PC-9 (cell line): Measurements from ENCODE around the gene ADAMTS8. TPM values are rescaled to one million over a fixed set of nuclear protein-coding genes. Genes with fewer than 3 reads are reported as not detected.

Experiments used
- BruUV-seq: library from RNA; stranded (reverse); fragments of 400-500 nt; replicated peaks from 2 replicates; lab custom pipeline; 2021; lab: Mats Ljungman, UMichigan
- CTCF ChIA-PET: fragments of 300-600 bp; sonication (Branson Sonifier 250); formaldehyde crosslinking; loops from one replicate; lab custom pipeline; 2022; ENCODE audit warnings: antibody characterized with exemption; lab: Charles Lee
- POLR2A ChIA-PET: fragments of 300-600 bp; sonication (Branson Sonifier 250); formaldehyde crosslinking; loops from one replicate; lab custom pipeline; 2022; ENCODE audit warnings: antibody characterized with exemption; ENCODE audit not compliant: unreplicated experiment; lab: Charles Lee
- DNase-seq, 2 experiments: peaks; one replicate each; pipeline versions ENCODE4 v3.0.0 to v3.0.0-alpha.2; 2015 to 2022; ENCODE audit warnings: mixed read lengths in 1 of 2
- H2AFZ ChIP-seq: fragments of 200-600 bp; sonication (generic); 2 replicates; pipeline ENCODE4 v1.8.1; 2017; ENCODE audit warnings: antibody characterized with exemption
- H3F3A ChIP-seq: fragments of 200-600 bp; sonication (generic); 2 replicates; pipeline ENCODE4 v1.8.1; 2017; ENCODE audit warnings: antibody characterized with exemption, mild to moderate bottlenecking, low read depth; ENCODE audit not compliant: insufficient read depth
- H3K27ac ChIP-seq: fragments of 200-600 bp; sonication (generic); 2 replicates; pipeline ENCODE4 v1.6.1; 2016; ENCODE audit warnings: mixed run types
- H3K27me3 ChIP-seq: fragments of 200-600 bp; sonication (generic); 2 replicates; pipeline ENCODE4 v1.6.1; 2016; ENCODE audit warnings: low read depth, mixed run types; ENCODE audit not compliant: insufficient read depth
- H3K36me3 ChIP-seq: fragments of 200-600 bp; sonication (generic); 2 replicates; pipeline ENCODE4 v1.6.1; 2016; ENCODE audit warnings: low read depth, mixed run types
- H3K4me1 ChIP-seq: fragments of 200-600 bp; sonication (generic); replicated peaks from 2 replicates; pipeline ENCODE4 v1.6.1; 2016; ENCODE audit warnings: mixed run types; ENCODE audit not compliant: insufficient read depth
- H3K4me2 ChIP-seq: fragments of 200-600 bp; sonication (generic); 2 replicates; pipeline ENCODE4 v1.6.1; 2017; ENCODE audit warnings: mixed run types
- H3K4me3 ChIP-seq: fragments of 200-600 bp; sonication (generic); 2 replicates; pipeline ENCODE4 v1.6.1; 2016; ENCODE audit warnings: mixed run types
- H3K79me2 ChIP-seq: fragments of 200-600 bp; sonication (generic); 2 replicates; pipeline ENCODE4 v1.6.1; 2017; ENCODE audit warnings: low read depth, mixed run types
- H3K9me2 ChIP-seq: fragments of 200-600 bp; sonication (generic); 2 replicates; pipeline ENCODE4 v1.8.1; 2017; ENCODE audit warnings: mild to moderate bottlenecking; ENCODE audit not compliant: insufficient read depth
- H3K9me3 ChIP-seq: fragments of 200-600 bp; sonication (generic); 2 replicates; pipeline ENCODE4 v1.8.1; 2016; ENCODE audit warnings: low read depth; ENCODE audit not compliant: insufficient read depth
- H4K20me1 ChIP-seq: fragments of 200-600 bp; sonication (generic); 2 replicates; pipeline ENCODE4 v1.8.1; 2017; ENCODE audit not compliant: insufficient read depth
- EZH2 ChIP-seq: fragments of 200-600 bp; sonication (generic); IDR thresholded peaks from 2 replicates; pipeline ENCODE4 v1.8.0; 2017; ENCODE audit warnings: antibody characterized with exemption, low read depth
- intact Hi-C: fragments of 100-400 bp; cut with micrococcal nuclease; formaldehyde crosslinking; loops from one replicate; pipeline ENCODE4 v1.10.0; 2022; ENCODE audit not compliant: unreplicated experiment
- total RNA-seq: library from RNA; stranded (reverse); gene quantifications from 2 replicates; pipeline ENCODE4 v1.2.3, GENCODE V29; 2021
- TF ChIP-seq, protein P1 (sequence below): fragments of 200-600 bp; sonication (generic); conservative IDR thresholded peaks from 2 replicates; pipeline ENCODE4 v1.6.1; 2017; ENCODE audit warnings: mixed run types, antibody characterized with exemption, mild to moderate bottlenecking, moderate library complexity

Gene ADAMTS8
- total RNA-seq, 1 experiment from 2014 or later: not detected

DNA sequence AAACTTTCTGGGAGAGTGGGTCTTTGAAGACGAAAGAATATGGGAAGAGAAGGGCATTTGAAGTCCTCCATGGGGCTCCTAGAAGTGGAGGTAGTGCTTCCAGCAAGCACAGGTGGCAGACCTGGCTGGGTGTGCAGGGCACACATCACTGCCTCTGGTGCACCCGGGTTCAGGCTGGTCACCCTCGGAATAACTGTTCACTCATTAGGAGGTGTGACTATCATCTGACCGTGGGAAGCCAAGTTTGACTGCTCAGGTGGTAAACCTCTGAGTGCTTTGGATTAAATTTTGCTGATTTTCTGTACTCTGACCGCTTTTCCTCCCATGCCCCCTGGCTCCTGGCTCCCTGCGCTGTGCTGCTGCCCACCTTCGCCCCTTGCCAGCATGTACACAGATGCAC lies 31.1 kb upstream of the ADAMTS8 start:
- no peak overlapping the region for H3K27ac ChIP-seq
- H3K4me2 ChIP-seq: no peak overlapping the region
- peaks cover under 1% of the 10 kb centered on the region; the same call in 1 of the 2 replicates for H3K4me1 ChIP-seq
- no peaks in the 10 kb centered on the region for H3K9me2 ChIP-seq
- no peaks in the 10 kb centered on the region for H3K79me2 ChIP-seq
- DNase-seq: no peak
- H2AFZ ChIP-seq: no peak overlapping the region
- no peak overlapping the region for H3K4me3 ChIP-seq
- no peaks in the 10 kb centered on the region for H3K27me3 ChIP-seq
- no peak for TF ChIP-seq EZH2
- TF ChIP-seq, protein P1, sequence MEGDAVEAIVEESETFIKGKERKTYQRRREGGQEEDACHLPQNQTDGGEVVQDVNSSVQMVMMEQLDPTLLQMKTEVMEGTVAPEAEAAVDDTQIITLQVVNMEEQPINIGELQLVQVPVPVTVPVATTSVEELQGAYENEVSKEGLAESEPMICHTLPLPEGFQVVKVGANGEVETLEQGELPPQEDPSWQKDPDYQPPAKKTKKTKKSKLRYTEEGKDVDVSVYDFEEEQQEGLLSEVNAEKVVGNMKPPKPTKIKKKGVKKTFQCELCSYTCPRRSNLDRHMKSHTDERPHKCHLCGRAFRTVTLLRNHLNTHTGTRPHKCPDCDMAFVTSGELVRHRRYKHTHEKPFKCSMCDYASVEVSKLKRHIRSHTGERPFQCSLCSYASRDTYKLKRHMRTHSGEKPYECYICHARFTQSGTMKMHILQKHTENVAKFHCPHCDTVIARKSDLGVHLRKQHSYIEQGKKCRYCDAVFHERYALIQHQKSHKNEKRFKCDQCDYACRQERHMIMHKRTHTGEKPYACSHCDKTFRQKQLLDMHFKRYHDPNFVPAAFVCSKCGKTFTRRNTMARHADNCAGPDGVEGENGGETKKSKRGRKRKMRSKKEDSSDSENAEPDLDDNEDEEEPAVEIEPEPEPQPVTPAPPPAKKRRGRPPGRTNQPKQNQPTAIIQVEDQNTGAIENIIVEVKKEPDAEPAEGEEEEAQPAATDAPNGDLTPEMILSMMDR: no peak
- no peaks in the 10 kb centered on the region for H4K20me1 ChIP-seq
- H3F3A ChIP-seq: no peaks in the 10 kb centered on the region
- ChIA-PET CTCF (no interaction called here), POLR2A (no interaction called here)
- no TSS peak for BruUV-seq
- intact Hi-C loops: no loop called here
- H3K36me3 ChIP-seq: no peaks in the 10 kb centered on the region
- no peaks in the 10 kb centered on the region for H3K9me3 ChIP-seq

DNA sequence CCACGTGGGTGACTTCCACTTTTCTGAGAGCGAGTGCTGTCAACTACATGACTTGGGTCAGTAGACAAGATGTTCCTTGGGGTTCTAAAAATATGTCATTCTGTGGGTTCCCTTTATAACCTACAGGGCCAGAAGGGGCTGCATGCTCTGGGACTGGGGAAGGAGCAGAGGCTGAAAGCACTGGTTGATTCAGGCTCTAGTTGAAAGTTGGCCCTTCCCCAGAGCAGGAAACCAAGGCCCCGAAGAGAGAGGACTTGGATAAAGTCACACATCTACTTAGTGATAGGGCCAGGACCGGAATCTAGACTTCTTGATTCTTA lies 30.0 kb upstream of the ADAMTS8 start:
- no TSS peak for BruUV-seq
- Histone ChIP-seq H3K79me2 (peaks cover 4% of the 10 kb centered on the region; the same call in 1 of the 2 replicates), H3K36me3 (no peaks in the 10 kb centered on the region), H3F3A (no peaks in the 10 kb centered on the region), H3K27ac (no peak overlapping the region), H2AFZ (no peak overlapping the region), H3K4me1 (no peaks in the 10 kb centered on the region), H4K20me1 (no peaks in the 10 kb centered on the region), H3K9me3 (no peaks in the 10 kb centered on the region), H3K4me2 (no peak overlapping the region), H3K4me3 (no peak overlapping the region), H3K9me2 (no peaks in the 10 kb centered on the region), H3K27me3 (no peaks in the 10 kb centered on the region)
- ChIA-PET POLR2A (no interaction called here), CTCF (no interaction called here)
- DNase-seq: no peak
- TF ChIP-seq, protein P1: no peak
- TF ChIP-seq EZH2: no peak
- intact Hi-C loops: no loop called here

DNA sequence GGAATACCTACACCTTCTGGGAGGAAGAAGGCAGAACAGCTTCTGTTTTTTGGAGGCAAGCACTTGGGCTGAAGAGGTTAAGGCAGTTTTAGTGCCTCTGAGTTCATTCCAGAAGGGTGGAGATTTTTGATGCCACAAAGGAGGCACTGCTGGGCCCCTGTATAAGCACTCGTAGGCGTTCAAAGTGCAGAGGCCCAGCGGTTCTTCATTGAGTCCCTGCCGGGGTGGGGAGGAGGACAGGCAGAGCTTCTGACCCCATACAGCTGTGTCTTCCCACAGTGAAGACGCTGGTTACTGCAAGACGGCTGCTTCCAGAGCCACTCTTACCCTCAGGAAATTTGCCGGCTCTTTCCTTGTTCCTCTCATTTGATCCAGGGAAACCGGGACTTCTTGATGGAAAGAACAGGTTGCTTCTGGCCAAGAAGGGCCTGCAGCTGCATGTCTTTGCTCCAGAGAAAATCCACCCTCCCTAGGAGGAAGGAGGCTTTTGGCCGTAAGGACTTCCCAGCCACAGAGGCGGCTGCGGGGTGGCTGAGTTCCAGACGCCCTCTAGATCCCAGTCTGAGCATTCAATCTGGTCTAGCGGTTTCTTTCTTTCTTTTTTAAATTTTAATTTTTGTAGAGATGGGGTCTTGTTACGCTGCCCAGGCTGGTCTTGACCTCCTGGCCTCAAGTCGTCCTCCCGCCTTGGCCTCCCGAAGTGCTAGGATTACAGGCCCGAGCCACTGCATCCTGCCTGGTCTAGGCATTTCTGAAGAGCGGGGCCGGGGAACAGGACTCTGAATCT lies 29.4 kb upstream of the ADAMTS8 start:
- TF ChIP-seq EZH2: no peak
- TF ChIP-seq, protein P1: no peak
- DNase-seq: no peak
- H3K79me2 ChIP-seq: peaks cover 6% of the 10 kb centered on the region; the same call in 1 of the 2 replicates
- H4K20me1 ChIP-seq: no peaks in the 10 kb centered on the region
- no TSS peak for BruUV-seq
- no peaks in the 10 kb centered on the region for H3K4me1 ChIP-seq
- no peak overlapping the region for H3K4me3 ChIP-seq
- POLR2A ChIA-PET: interaction anchor here (0.6 kb wide), 1 partner anchor 73 kb away, joined by 9 read pairs; no protein-coding TSS in a partner anchor
- H3F3A ChIP-seq: no peaks in the 10 kb centered on the region
- H3K27ac ChIP-seq: no peak overlapping the region
- H2AFZ ChIP-seq: no peak overlapping the region
- intact Hi-C loops: no loop called here
- CTCF ChIA-PET: no interaction called here
- no peak overlapping the region for H3K4me2 ChIP-seq
- H3K36me3 ChIP-seq: no peaks in the 10 kb centered on the region
- no peaks in the 10 kb centered on the region for H3K9me2 ChIP-seq
- no peaks in the 10 kb centered on the region for H3K27me3 ChIP-seq
- H3K9me3 ChIP-seq: no peaks in the 10 kb centered on the region
